Endothelial cell of umbilical vein (primary cell): ENCODE results near the gene EDARADD.

ENCODE experiments used
- CTCF ChIP-seq, 2 donors: IDR thresholded peaks; 1 replicate in 1 of 2; 2 replicates in 1 of 2; pipeline ENCODE4 v1.5.1; 2011; ENCODE audit warnings: low read length in 2 of 2, mild to moderate bottlenecking in 2 of 2, moderate library complexity in 2 of 2, control low read depth in 1 of 2, inconsistent platforms in 1 of 2, low read depth in 1 of 2; ENCODE audit not compliant: insufficient read depth in 1 of 2; ENCODE audit errors: extremely low read depth in 1 of 2
- EZH2 ChIP-seq: IDR thresholded peaks from 2 replicates; pipeline ENCODE4 v1.6.1; 2012; ENCODE audit warnings: borderline replicate concordance, low read depth, mild to moderate bottlenecking, moderate library complexity, low read length, inconsistent platforms; ENCODE audit not compliant: severe bottlenecking
- FOS ChIP-seq: IDR thresholded peaks from 2 replicates; pipeline ENCODE4 v1.6.1; 2011; ENCODE audit warnings: mild to moderate bottlenecking, low read length, moderate library complexity, borderline replicate concordance; ENCODE audit not compliant: insufficient read depth
- GATA2 ChIP-seq: IDR thresholded peaks from 2 replicates; pipeline ENCODE4 v1.7.0; 2011; ENCODE audit warnings: low read depth, mild to moderate bottlenecking, moderate library complexity, mixed read lengths, low read length; ENCODE audit not compliant: insufficient read length, insufficient read depth
- JUN ChIP-seq: IDR thresholded peaks from 2 replicates; pipeline ENCODE4 v1.6.1; 2011; ENCODE audit warnings: borderline replicate concordance, low read depth; ENCODE audit not compliant: insufficient read length, insufficient read depth
- MAX ChIP-seq: IDR thresholded peaks from 2 replicates; pipeline ENCODE4 v1.6.1; 2011; ENCODE audit not compliant: insufficient read depth, insufficient read length
- POLR2A ChIP-seq: IDR thresholded peaks from 2 replicates; pipeline ENCODE4 v1.6.1; 2012; ENCODE audit warnings: low read depth, mild to moderate bottlenecking, control low read depth, low read length
- POLR2AphosphoS5 ChIP-seq: IDR thresholded peaks from 2 replicates; pipeline ENCODE4 v1.6.1; 2012; ENCODE audit warnings: low read depth, mild to moderate bottlenecking, control low read depth, low read length, moderate library complexity; ENCODE audit not compliant: insufficient read depth

GRCh38 chr1:236511735-236512418 is 117.8 kb downstream of the EDARADD start:
- TF ChIP-seq CTCF (IDR thresholded peaks at IDR 0.05; ENCODE audit: extremely low read depth in 1 of 2, insufficient read depth in 1 of 2, low read depth in 1 of 2, low read length in 2 of 2): no peak
- TF ChIP-seq EZH2: no peak
- TF ChIP-seq JUN: no peak
- TF ChIP-seq POLR2A: no peak
- no peak for TF ChIP-seq MAX
- TF ChIP-seq POLR2AphosphoS5: no peak
- TF ChIP-seq FOS: no peak
- TF ChIP-seq GATA2: no peak
